ENCODE results near the gene TMEM220.

- TF ChIP-seq CTBP1 (IDR thresholded peaks at IDR 0.05; ENCODE audit: borderline replicate concordance): no peak
- TF ChIP-seq FOXM1 (IDR thresholded peaks at IDR 0.05; ENCODE audit: borderline replicate concordance): no peak
- no peak for TF ChIP-seq BHLHE40 (IDR thresholded peaks at IDR 0.05; ENCODE audit: borderline replicate concordance)
- no peak for TF ChIP-seq ARNT (IDR thresholded peaks at IDR 0.05)
- TF ChIP-seq TARDBP (IDR thresholded peaks at IDR 0.05): no peak
- no peak for TF ChIP-seq SUZ12 (IDR thresholded peaks at IDR 0.05)
- TF ChIP-seq PKNOX1 (IDR thresholded peaks at IDR 0.05): no peak
- no peak for TF ChIP-seq NFRKB (IDR thresholded peaks at IDR 0.05)
- no peak for TF ChIP-seq ELF4 (IDR thresholded peaks at IDR 0.05)
- TF ChIP-seq FOXA1 (IDR thresholded peaks at IDR 0.05): no peak
- TF ChIP-seq FOXK2 (IDR thresholded peaks at IDR 0.05): no peak
- TF ChIP-seq LEF1 (IDR thresholded peaks at IDR 0.05; ENCODE audit: borderline replicate concordance): no peak
- no peak for TF ChIP-seq SP1 (IDR thresholded peaks at IDR 0.05)
Measured at GRCh38 chr17:10733666-10734065, 3.8 kb upstream of the TMEM220 start.

Data from HEK293T (cell line).